ENCODE data around the gene ARHGAP10.

Gene ARHGAP10

DNA sequence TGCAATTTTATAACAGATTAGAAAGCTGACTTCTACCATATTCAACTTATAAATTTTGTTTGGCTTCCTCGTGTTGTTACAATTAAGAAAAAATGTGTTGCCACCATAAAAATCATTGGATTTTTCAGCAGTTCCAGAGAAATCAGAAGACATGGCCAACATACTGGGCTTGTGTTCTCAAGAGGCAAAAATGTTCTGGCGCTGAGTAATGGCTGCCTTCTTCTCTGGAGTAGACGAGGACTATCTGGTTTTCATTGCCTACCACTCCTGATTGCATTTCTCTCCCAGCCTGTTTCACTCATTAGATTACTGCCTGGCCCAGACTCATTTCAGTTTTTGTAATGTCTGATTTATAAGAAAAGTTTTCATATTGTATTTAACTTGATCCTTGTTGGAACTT lies 122.3 kb downstream of the ARHGAP10 start:
- Histone ChIP-seq H3K9ac (no peak overlapping the region), H3K4me3 (no peak overlapping the region), H3K9me3 (peaks cover 10% of the 10 kb centered on the region; the same call in 1 of the 2 replicates), H3K36me3 (peaks cover 6% of the 10 kb centered on the region; the same call in 1 of the 2 replicates), H3K4me2 (no peak overlapping the region), H3K27me3 (no peaks in the 10 kb centered on the region), H3K4me1 (peaks cover 9% of the 10 kb centered on the region), H3K27ac (no peak overlapping the region), H4K20me1 (no peaks in the 10 kb centered on the region)
- TF ChIP-seq Cebpa-rat (IDR thresholded peaks at IDR 0.05): no peak

- H4K20me1 ChIP-seq: no peaks in the 10 kb centered on the region
- H3K36me3 ChIP-seq: no peaks in the 10 kb centered on the region
- H3K9ac ChIP-seq: no peak overlapping the region
- H3K4me1 ChIP-seq: peaks cover 5% of the 10 kb centered on the region
- H3K4me2 ChIP-seq: no peak overlapping the region
- no peak overlapping the region for H3K27ac ChIP-seq
- H3K4me3 ChIP-seq: no peak overlapping the region
- TF ChIP-seq Cebpa-rat (IDR thresholded peaks at IDR 0.05): no peak
- H3K9me3 ChIP-seq: no peaks in the 10 kb centered on the region
- H3K27me3 ChIP-seq: no peaks in the 10 kb centered on the region
Measured at GRCh38 chr4:147855571-147856009, 123.7 kb downstream of the ARHGAP10 start.

DNA sequence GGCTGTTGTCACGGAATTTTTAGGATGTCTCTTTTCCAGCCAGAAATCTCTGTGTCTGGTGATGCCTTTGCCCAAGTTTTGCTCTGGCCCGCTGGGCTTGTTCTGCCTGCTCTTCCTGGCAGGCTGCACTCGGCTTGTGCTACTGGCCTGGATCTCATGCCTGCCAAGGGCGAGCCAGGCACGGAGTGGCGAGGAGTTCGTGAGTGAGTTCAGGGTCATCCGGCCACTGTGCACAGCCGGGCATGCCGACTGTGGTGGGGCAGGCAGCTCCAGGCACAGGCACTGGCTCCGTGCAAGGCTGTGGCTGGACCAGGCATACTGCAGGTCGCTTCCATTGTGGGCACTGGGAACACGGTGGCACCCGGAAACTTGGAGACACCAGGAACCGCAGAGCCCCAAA lies 129.1 kb downstream of the ARHGAP10 start:
- 0 out of 2 replicates have a peak, but pooled peaks cover 5% of the 10 kb centered on the region for H3K9me3 ChIP-seq
- no peaks in the 10 kb centered on the region for H4K20me1 ChIP-seq
- no peak overlapping the region for H3K27ac ChIP-seq
- no peak overlapping the region for H3K9ac ChIP-seq
- no peak overlapping the region for H3K4me3 ChIP-seq
- no peaks in the 10 kb centered on the region for H3K4me1 ChIP-seq
- H3K4me2 ChIP-seq: no peak overlapping the region
- no peaks in the 10 kb centered on the region for H3K27me3 ChIP-seq
- no peak for TF ChIP-seq Cebpa-rat (IDR thresholded peaks at IDR 0.05)
- peaks cover 11% of the 10 kb centered on the region for H3K36me3 ChIP-seq

DNA sequence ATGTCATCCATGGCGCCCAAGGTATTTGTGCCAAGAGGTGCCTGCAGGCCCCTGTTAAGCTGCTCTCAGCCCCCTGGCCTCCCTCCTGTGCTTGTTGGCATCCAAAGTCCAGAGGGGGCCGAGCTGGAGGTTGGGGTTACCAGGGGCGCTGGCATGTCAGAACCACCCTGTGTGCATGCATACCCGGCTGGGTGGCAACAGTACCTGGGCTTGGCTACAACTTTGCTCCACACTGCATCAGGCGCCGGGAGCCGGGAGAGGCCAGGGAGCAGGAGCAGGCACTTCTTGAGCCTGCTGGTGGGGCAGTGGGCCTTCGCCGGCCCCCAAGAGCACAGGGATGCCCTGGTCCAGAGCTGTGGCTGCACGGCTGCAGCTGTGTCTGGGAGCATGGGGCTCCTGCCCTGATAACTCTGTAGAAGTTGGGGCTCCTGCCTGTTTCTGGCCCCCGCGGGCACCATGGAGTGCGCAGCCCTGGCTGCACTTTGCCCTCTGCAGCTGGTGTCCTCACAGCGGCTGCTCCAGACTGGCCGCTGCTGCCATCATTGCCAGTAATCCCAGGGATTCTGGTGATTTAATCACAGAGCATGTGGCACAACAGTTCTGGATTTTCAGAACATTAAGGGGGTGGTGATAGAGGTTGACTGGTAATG lies 130.3 kb downstream of the ARHGAP10 start:
- no peaks in the 10 kb centered on the region for H3K27me3 ChIP-seq
- no peak overlapping the region for H3K4me2 ChIP-seq
- H3K9ac ChIP-seq: no peak overlapping the region
- TF ChIP-seq Cebpa-rat (IDR thresholded peaks at IDR 0.05): no peak
- H3K27ac ChIP-seq: no peak overlapping the region
- H3K36me3 ChIP-seq: peaks cover 11% of the 10 kb centered on the region
- no peaks in the 10 kb centered on the region for H3K4me1 ChIP-seq
- H3K4me3 ChIP-seq: no peak overlapping the region
- no peaks in the 10 kb centered on the region for H4K20me1 ChIP-seq
- 0 out of 2 replicates have a peak, but pooled peaks cover 5% of the 10 kb centered on the region for H3K9me3 ChIP-seq

DNA sequence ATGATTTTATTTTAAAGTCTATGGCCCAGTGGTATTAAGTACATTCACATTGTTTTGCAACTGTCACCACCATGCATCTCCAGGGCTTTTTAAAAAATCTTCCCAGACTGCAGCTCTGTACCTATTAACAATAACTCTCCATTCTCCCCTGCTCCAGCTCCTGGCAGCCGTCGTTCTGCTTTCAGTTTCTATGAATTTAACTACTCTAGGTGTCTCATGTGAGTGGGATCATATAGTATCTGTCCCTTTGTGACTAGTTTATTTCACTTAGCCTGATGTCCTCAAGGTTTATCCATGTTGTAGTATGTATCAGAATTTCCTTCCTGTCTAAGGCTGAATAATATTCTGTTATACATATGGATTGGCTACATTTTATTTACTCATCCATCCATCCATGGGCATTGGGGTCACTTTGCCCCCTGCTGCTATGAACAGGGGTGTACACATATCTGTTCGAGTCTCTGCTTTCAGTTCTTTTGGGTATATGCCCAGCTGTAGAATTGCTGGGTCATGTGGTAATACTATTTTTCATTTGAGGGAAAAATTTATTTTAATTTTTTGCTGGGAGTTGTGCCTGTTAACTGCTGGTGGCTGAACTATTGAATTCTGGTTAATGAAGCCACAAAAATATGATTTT lies 131.3 kb downstream of the ARHGAP10 start:
- Histone ChIP-seq H3K9ac (no peak overlapping the region), H3K27ac (no peak overlapping the region), H3K36me3 (peaks cover 16% of the 10 kb centered on the region), H3K27me3 (no peaks in the 10 kb centered on the region), H3K4me3 (no peak overlapping the region), H4K20me1 (no peaks in the 10 kb centered on the region), H3K4me2 (no peak overlapping the region), H3K4me1 (no peaks in the 10 kb centered on the region), H3K9me3 (0 out of 2 replicates have a peak, but pooled peaks cover 5% of the 10 kb centered on the region)
- no peak for TF ChIP-seq Cebpa-rat (IDR thresholded peaks at IDR 0.05)

- peaks cover 21% of the 10 kb centered on the region for H3K36me3 ChIP-seq
- H3K9me3 ChIP-seq: 0 out of 2 replicates have a peak, but pooled peaks cover 5% of the 10 kb centered on the region
- no peaks in the 10 kb centered on the region for H4K20me1 ChIP-seq
- TF ChIP-seq Cebpa-rat (IDR thresholded peaks at IDR 0.05): no peak
- no peak overlapping the region for H3K4me3 ChIP-seq
- no peak overlapping the region for H3K4me2 ChIP-seq
- H3K9ac ChIP-seq: no peak overlapping the region
- H3K27me3 ChIP-seq: no peaks in the 10 kb centered on the region
- no peak overlapping the region for H3K27ac ChIP-seq
- no peaks in the 10 kb centered on the region for H3K4me1 ChIP-seq
Measured at GRCh38 chr4:147863808-147864472, 132.1 kb downstream of the ARHGAP10 start.

GRCh38 chr4:147864607-147865006 lies 132.7 kb downstream of the ARHGAP10 start:
- Histone ChIP-seq H3K9me3 (0 out of 2 replicates have a peak, but pooled peaks cover 5% of the 10 kb centered on the region), H3K4me1 (no peaks in the 10 kb centered on the region), H4K20me1 (no peaks in the 10 kb centered on the region), H3K4me2 (no peak overlapping the region), H3K27ac (no peak overlapping the region), H3K4me3 (no peak overlapping the region), H3K27me3 (no peaks in the 10 kb centered on the region), H3K9ac (no peak overlapping the region), H3K36me3 (peaks cover 21% of the 10 kb centered on the region)
- TF ChIP-seq Cebpa-rat (IDR thresholded peaks at IDR 0.05): no peak

DNA sequence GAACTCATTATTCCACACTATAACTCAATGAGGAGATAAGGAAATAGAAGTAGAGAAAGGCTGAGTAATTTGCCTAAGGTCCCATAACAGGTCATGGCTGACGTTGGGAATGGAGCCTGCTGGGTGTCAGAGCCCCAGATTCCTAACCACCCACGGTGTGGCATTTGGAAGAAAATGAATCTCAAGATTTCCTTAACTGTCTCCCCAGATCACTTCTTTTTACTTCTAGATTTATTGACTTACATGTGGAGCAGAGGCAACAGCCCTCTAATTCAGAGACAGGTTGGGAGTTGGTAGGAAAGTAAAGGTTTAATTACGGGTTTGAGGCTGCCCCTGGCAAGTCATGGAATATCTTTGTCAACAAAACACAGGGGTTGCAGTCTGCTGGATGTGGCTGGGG lies 134.0 kb downstream of the ARHGAP10 start:
- Histone ChIP-seq H3K36me3 (peaks cover 19% of the 10 kb centered on the region), H3K4me3 (no peak overlapping the region), H3K4me2 (no peak overlapping the region), H3K27ac (no peak overlapping the region), H4K20me1 (no peaks in the 10 kb centered on the region), H3K4me1 (no peaks in the 10 kb centered on the region), H3K27me3 (no peaks in the 10 kb centered on the region), H3K9me3 (0 out of 2 replicates have a peak, but pooled peaks cover 5% of the 10 kb centered on the region), H3K9ac (no peak overlapping the region)
- no peak for TF ChIP-seq Cebpa-rat (IDR thresholded peaks at IDR 0.05)

- H4K20me1 ChIP-seq: no peaks in the 10 kb centered on the region
- no peak for TF ChIP-seq Cebpa-rat (IDR thresholded peaks at IDR 0.05)
- no peaks in the 10 kb centered on the region for H3K4me1 ChIP-seq
- H3K4me2 ChIP-seq: no peak overlapping the region
- H3K27me3 ChIP-seq: no peaks in the 10 kb centered on the region
- H3K4me3 ChIP-seq: no peak overlapping the region
- no peaks in the 10 kb centered on the region for H3K9me3 ChIP-seq
- H3K27ac ChIP-seq: no peak overlapping the region
- peaks cover 11% of the 10 kb centered on the region for H3K36me3 ChIP-seq
- no peak overlapping the region for H3K9ac ChIP-seq
Measured at GRCh38 chr4:147866532-147867271, 134.8 kb downstream of the ARHGAP10 start.
